Right lobe of liver (tissue), 6 donors: Measurements from ENCODE around the gene PCSK9. TPM values are rescaled to one million over a fixed set of nuclear protein-coding genes. Genes with fewer than 3 reads are reported as not detected.

ENCODE experiments used
- ATAC-seq, 4 donors: fragments of 200-7000 bp; cut with Tn5 transposase; one replicate each; pipeline ENCODE4 v1.9.1; 2020; ENCODE audit warnings: mild to moderate bottlenecking in 4 of 4, moderate library complexity in 4 of 4
- DNase-seq, 3 donors: peaks; one replicate each; pipeline ENCODE4 v3.0.0-alpha.2; 2020
- H3K27ac ChIP-seq, 3 donors: fragments of 200-600 bp; one replicate each; pipeline ENCODE4 v1.8.0; 2022
- H3K27me3 ChIP-seq, 2 donors: fragments of 200-600 bp; one replicate each; pipeline ENCODE4 v1.8.0; 2022
- H3K36me3 ChIP-seq, 4 donors: fragments of 200-600 bp; sonication (generic) in 1 of 4; one replicate each; pipeline versions ENCODE4 v1.5.1 to v1.8.0; 2017 to 2022; ENCODE audit warnings: control low read depth in 1 of 4
- H3K4me1 ChIP-seq, 4 donors: fragments of 200-600 bp; sonication (generic) in 1 of 4; one replicate each; pipeline versions ENCODE4 v1.5.1 to v1.8.0; 2017 to 2022; ENCODE audit warnings: control low read depth in 1 of 4
- H3K4me3 ChIP-seq, 3 donors: fragments of 200-600 bp; one replicate each; pipeline ENCODE4 v1.8.0; 2022
- H3K9me3 ChIP-seq, 4 donors: fragments of 200-600 bp; sonication (generic) in 1 of 4; one replicate each; pipeline versions ENCODE4 v1.5.1 to v1.8.0; 2017 to 2022; ENCODE audit warnings: control low read depth in 1 of 4
- CTCF ChIP-seq, 4 donors: fragments of 200-600 bp in 3 of 4; fragments of 450-650 bp in 1 of 4; IDR thresholded peaks; one replicate each; pipeline versions ENCODE4 v1.5.1 to v1.8.0; 2016 to 2022; ENCODE audit warnings: antibody characterized with exemption in 4 of 4, mild to moderate bottlenecking in 2 of 4
- POLR2A ChIP-seq: fragments of 450-650 bp; IDR thresholded peaks from one replicate; pipeline ENCODE4 v1.6.1; 2017; ENCODE audit warnings: antibody characterized with exemption, mild to moderate bottlenecking
- WGBS: methylation state at CpG from one replicate; pipeline ENCODE4 v1.1.6; 2018; ENCODE audit warnings: low coverage, low lambda C conversion rate; ENCODE audit not compliant: insufficient coverage; ENCODE audit errors: missing lambda C conversion rate; 5-methylcytosine and 5-hydroxymethylcytosine counted together
- intact Hi-C, 2 donors: fragments of 100-400 bp; cut with DNase I; formaldehyde crosslinking; loops; one replicate each; pipeline versions ENCODE4 v1.11.2 to v1.14.1; 2022
- total RNA-seq, 6 experiments: library from RNA; depleted of rRNA in 2 of 6; stranded (reverse); fragments of >200 nt in 2 of 6; fragmentation: NEBNext Ultra II Directional in 3 of 6; extraction: Animal tissue kit (Norgen Biotek cat#: 25700) in 3 of 6; gene quantifications; one replicate each; pipeline versions ENCODE4 v1.1.0 to v1.2.4, GENCODE V29; 2016 to 2023
- donor health status: DM: no; HTN: yes; CAD: no.
- donor health status: DM: no; HTN: no; CAD: no.
- donor health status: DM: no; HTN: no; CAD: no.
- donor health status: DM: no; HTN: yes; CAD: no.
- donor health status: DM: no; HTN: yes; CAD: no.

The PCSK9 gene
- total RNA-seq, 6 experiments from 2014 or later: 16.4 to 41.4 (median 31.3) TPM

- intact Hi-C loops: no loop called here
- H3K27me3 ChIP-seq: no peaks in the 10 kb centered on the region
- no peak for TF ChIP-seq CTCF (IDR thresholded peaks at IDR 0.05)
- no peak for TF ChIP-seq POLR2A
Measured at GRCh38 chr1:54993140-54993539, 46.2 kb upstream of the PCSK9 start.

GRCh38 chr1:54994355-54994990 lies 44.9 kb upstream of the PCSK9 start:
- intact Hi-C loops: no loop called here

More at GRCh38 chr1:54993140-54993539, 46.2 kb upstream of the PCSK9 start:
- no peaks in the 10 kb centered on the region for H3K9me3 ChIP-seq
- peaks cover 0 to 7% (median 0%) of the 10 kb centered on the region in 4 donors for H3K4me1 ChIP-seq
- no peaks in the 10 kb centered on the region for H3K36me3 ChIP-seq
- no peak overlapping the region for H3K4me3 ChIP-seq
- ATAC-seq (no peak), DNase-seq (no peak)
- no peak overlapping the region for H3K27ac ChIP-seq
- WGBS: 100% methylated on average over 5 of the region's 6 CpGs

GRCh38 chr1:54995013-54995760 lies 44.2 kb upstream of the PCSK9 start:
- peak in 1 of 3 donors; percentile 19 for DNase-seq
- H3K27ac ChIP-seq: no peak overlapping the region
- intact Hi-C loops: loop anchor here (5.0 kb wide), 2 partner anchors 43 to 48 kb away; no protein-coding TSS in a partner anchor
- no peaks in the 10 kb centered on the region for H3K27me3 ChIP-seq
- no peak for ATAC-seq
- TF ChIP-seq CTCF (IDR thresholded peaks at IDR 0.05): no peak
- peaks cover 0 to 7% (median 0%) of the 10 kb centered on the region in 4 donors for H3K4me1 ChIP-seq
- H3K36me3 ChIP-seq: no peaks in the 10 kb centered on the region
- no peaks in the 10 kb centered on the region for H3K9me3 ChIP-seq
- no peak overlapping the region for H3K4me3 ChIP-seq
- 70% methylated on average over 12 of the region's 12 CpGs for WGBS

More at GRCh38 chr1:54994355-54994990, 44.9 kb upstream of the PCSK9 start:
- H3K4me3 ChIP-seq: no peak overlapping the region
- peaks cover 0 to 7% (median 0%) of the 10 kb centered on the region in 4 donors for H3K4me1 ChIP-seq
- no peaks in the 10 kb centered on the region for H3K36me3 ChIP-seq
- H3K9me3 ChIP-seq: no peaks in the 10 kb centered on the region
- no peaks in the 10 kb centered on the region for H3K27me3 ChIP-seq
- WGBS: 58% methylated on average over 4 of the region's 6 CpGs
- TF ChIP-seq CTCF (IDR thresholded peaks at IDR 0.05) (no peak), POLR2A (no peak)
- no peak overlapping the region for H3K27ac ChIP-seq
- DNase-seq (no peak), ATAC-seq (no peak)

GRCh38 chr1:54995835-54996234 lies 43.5 kb upstream of the PCSK9 start:
- 76% methylated on average over 7 of the region's 9 CpGs for WGBS
- H3K4me1 ChIP-seq: peaks cover 0 to 7% (median 0%) of the 10 kb centered on the region in 4 donors

More at GRCh38 chr1:54995835-54996234, 43.5 kb upstream of the PCSK9 start:
- TF ChIP-seq CTCF (IDR thresholded peaks at IDR 0.05) (no peak), POLR2A (no peak)
- H3K27me3 ChIP-seq: no peaks in the 10 kb centered on the region
- no peak overlapping the region for H3K4me3 ChIP-seq
- no peak overlapping the region for H3K27ac ChIP-seq
- DNase-seq (peak in 1 of 3 donors; percentile 44), ATAC-seq (no peak)
- intact Hi-C loops: loop anchor here (5.0 kb wide), 2 partner anchors 44 to 49 kb away; no protein-coding TSS in a partner anchor
- no peaks in the 10 kb centered on the region for H3K9me3 ChIP-seq
- no peaks in the 10 kb centered on the region for H3K36me3 ChIP-seq
